HG02642 (cell line): ENCODE data around the gene SYT9.

Source experiments
- ATAC-seq: cut with Tn5 transposase; IDR thresholded peaks from one replicate; pipeline ENCODE4 v1.9.1; 2021; ENCODE audit warnings: mild to moderate bottlenecking; ENCODE audit not compliant: unreplicated experiment, poor library complexity

Gene SYT9

DNA sequence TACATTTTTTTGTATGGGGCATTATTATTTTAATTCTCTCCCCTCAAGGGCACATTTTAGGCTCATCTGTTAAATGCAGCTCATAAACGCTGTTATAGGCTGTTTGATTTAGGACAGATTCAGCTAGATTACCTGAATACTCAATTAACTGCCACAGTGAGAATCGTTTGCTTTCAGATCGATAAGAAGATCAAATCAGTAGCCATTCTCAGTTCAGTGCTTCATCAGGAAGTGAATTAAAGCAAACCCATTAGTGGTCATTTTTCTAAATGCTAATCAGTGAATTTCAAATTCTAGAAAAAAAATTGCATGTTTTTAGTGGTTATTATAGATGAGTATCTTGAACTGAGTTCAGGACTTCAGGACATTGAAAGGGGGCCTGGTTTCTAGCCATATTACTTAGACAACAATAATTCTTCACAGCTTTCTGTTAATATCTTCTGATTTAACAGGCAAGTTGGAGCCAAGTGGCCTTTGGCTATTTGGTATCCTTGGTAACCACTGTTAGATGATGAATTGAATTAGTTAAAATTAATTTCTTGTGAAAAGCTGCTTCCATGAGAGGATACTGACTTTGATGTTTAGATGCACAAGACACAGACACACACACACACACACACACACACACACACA lies 18.6 kb downstream of the SYT9 start:
- ATAC-seq, result no peak

DNA sequence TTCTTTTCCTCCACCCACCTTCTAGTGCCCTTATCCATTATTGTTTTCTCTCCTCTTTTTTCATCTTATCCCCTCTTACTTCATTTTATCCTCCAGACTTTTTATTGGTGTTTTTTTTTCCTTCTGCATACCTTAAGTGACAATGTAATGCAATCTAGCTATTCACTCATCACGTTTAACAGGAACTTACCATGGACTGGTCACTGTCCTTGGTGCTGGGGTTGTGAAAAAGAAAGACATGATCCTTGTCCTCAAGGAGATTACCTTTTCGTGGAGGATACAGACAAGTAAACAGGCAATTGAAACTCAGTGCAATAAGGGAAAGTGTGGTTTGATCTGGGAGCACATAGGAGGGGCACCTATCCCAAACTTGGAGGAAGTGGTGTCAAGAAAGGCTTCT lies 20.7 kb downstream of the SYT9 start:
- ATAC-seq, result no peak

DNA sequence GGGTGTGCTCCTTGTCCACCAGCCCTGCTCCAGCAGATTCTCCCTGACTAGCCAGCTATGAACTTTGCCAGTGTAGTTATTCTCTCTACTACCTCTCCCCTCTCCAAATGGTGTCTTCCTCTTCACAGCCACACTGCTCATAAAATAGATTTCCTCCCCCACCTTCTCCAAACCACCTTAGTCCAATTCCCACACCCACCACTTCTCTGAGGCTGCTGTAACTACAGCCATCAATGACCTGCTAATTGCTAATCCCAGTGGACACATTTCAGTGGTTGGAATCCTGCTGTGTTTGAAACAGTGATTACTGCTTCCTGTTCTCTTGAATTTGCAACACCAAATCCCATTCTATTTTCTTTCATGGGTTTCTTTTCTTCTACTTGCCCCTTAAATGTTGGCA lies 23.4 kb downstream of the SYT9 start:
- no peak for ATAC-seq

DNA sequence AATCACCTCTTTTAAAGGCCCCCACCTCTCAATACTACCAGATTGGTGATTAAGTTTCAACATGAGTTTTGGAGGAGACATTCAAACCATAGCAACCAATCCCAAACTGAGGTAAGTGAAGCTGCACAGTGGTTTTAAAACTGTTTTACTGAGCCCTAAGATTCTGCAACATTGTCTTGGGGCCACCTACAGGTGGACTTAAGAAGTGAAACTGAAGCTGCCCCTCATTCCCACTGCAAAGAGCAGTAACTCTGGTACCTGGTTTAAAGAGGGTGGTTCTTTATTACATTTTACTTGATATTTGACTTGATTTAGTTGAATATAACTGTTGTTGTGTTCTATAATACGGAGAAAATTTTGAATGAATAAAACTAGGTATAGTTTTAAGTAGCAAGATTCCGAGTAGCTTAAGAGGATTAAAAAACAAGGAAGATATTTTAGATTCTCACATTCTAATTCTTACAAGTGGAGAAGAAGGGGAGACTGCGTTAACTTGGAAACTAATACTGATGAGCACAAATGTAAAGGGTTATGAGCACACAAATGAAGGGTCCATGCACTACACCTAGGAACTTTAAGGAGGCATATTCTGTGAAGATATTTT lies 26.7 kb downstream of the SYT9 start:
- peak; percentile 68 for ATAC-seq

DNA sequence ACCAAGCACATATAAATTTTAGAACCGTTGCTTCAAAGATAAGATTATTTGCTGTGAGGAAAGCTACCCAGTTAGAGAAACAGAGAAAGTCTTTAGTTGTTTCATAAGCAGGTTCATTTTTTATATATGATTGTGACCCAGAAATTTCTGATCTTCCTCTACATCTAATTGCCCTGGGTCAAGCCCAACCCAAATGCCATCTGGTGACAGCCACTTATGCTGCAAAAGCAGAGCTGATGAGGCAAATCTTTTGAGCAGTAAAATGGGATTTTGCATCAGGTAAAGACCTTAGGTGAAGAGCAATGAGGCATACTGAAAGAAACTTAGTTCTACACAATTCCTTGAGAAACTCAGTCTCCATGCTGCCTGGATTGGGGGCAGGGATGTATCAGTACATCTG lies 28.0 kb downstream of the SYT9 start:
- ATAC-seq, result no peak

DNA sequence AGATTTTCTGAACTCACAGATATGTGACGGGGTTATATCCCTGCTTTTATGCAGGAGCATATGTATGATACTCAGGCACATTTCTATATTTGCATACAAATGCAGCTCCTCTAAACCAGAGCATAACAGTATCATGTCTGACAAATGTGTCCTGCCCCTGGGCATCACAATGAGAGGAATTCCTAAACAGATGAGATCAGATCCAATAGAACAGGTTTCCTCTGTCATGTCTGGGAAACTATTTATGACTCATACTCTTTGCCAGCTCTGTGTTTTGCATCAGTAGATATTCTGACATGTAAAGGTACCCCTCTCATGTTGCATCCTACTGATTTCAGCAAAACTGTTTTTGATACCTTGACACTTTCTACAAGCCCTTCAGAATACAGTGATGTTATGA lies 29.4 kb downstream of the SYT9 start:
- no peak for ATAC-seq

DNA sequence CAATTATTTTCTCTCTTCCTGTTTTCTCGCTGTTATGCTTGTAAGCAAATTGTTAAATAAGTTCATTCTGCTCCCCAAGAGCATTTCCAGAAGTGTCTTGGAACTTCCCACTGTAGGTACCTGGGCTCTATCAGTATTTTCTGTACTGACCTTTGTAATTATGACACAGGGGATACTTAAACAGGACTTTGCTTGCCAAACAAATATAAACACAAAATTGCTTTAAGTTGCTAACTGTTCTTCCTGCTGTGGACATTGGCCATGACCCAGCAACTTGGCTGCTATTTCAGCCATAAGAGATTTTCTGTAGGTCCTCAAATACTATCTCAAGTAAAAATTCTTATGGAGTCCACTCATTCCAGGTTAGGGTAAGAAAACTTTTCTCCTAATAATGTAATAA lies 30.1 kb downstream of the SYT9 start:
- no peak for ATAC-seq

DNA sequence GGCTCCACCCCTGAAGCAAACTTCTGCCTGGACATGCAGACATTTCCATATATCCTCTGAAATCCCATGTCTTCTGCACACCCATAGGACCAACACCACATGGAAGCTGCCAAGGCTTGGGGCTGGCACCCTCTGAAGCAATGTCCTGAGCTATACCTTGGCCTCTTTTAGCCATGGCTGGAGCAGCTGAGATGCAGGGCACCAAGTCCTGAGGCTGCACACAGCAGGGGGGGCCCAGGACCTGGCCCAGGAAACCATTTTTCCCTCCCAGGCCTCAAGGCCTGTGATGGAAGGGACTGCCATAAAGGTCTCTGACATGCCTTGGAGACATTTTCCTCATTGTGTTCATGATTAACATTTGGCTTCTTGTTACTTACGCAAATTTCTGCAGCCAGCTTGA lies 34.5 kb downstream of the SYT9 start:
- ATAC-seq, result no peak

DNA sequence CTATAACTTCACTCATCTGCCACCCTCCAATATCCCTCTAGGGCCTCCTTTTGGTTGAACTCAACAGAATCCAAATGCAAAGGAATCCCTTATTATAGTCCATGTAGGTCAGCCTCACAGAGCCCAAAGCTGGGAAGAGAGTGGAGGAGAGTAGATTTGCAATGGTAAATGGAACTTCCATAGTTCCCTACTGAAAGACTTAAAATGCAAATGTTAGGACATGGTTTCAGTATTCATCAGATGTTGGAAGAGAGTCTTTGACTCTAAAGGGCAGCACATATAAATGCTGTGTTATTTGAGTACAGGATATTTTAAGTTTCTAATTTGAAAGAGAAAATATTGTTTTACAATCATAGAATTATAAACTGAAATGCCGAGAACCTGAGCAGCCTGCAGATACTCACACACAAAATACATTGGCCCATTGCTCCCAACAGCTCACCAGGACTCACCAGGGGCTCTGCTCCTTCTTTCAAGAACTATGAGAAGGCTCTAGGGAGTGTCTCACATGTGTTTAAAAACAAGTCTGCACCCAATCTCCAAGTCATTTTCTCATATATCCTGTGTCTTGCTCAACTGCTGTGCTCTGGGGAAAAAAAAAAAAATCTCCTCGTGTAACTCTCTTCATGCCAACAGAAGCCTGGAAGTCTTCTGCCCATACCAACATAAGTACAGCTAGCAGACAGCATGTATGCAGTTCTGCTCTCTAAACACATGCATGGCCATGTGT lies 39.6 kb downstream of the SYT9 start:
- no peak for ATAC-seq

DNA sequence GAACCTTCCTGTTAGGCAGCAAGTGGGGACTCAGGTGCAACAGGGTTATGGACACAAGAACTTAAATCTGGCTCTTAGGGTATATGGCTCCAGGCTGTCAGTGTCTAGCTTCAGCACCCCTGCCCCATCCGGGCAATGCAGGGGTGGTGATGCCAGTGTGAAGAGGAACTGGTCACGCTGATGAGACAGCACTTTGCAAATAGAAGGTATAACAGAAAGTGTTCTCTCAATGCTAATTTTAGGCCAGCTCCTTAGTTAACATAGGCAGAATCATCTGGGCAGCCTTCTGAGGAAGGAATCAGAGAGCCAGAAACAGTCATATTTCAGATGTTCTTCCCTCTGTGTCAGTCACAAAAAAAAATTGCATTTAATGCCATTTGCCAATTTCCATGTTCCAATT lies 41.2 kb downstream of the SYT9 start:
- no peak for ATAC-seq

DNA sequence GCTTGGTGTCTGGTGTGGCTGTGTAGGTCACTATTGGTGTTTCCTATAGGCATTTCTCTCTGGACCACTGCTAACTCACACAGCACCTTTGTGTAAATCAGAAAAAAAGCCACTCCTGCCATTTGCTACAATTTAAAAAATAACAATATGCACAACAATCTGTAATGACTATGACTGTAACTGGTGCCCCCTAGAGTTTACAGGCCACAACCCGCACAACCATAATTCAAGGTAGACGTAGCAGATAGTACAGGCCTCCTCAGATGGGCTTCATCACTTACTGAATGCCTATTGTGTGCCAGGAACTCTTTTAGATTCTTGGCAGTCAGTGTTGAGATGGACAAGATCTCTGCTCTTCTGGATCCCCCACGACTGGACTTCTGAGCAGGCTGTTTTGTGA lies 47.7 kb downstream of the SYT9 start:
- no peak for ATAC-seq

DNA sequence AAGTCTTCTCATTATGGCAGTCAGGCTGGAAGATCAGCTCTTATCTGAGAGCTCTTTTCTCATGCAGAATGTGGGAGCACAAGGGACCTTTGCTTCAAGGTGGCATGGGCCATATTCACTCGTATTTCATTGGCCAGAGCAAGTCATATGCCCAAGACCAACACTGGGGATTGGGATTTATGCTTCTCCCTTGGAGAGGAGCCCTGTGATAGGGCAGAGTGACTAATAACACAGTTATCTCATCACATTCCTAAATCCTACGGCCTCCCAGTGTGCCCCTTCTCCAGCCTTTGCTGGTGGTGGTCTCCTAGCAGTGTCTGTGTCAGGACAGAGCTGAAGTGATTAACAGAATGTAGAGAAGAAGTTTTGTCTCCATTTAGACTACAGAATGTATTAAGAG lies 48.6 kb downstream of the SYT9 start:
- ATAC-seq, result no peak

DNA sequence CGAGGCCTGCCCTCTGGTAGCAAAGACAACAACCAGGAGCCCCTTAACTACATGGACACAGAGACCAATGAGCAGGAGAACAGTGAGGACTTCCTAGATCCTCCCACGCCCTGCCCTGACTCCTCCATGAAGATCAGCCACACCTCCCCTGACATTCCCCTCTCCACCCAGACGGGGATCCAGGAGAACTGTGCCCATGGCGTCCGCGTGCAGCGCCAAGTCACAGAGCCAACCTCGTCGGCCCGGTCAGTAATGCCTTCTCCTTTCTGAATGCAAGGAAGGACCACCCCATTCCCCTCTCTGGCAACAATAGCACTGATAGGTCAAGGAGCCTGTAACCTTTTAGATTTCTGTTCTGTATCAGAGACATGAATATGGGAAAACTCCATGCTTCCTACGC lies 51.4 kb downstream of the SYT9 start:
- ATAC-seq, result no peak

DNA sequence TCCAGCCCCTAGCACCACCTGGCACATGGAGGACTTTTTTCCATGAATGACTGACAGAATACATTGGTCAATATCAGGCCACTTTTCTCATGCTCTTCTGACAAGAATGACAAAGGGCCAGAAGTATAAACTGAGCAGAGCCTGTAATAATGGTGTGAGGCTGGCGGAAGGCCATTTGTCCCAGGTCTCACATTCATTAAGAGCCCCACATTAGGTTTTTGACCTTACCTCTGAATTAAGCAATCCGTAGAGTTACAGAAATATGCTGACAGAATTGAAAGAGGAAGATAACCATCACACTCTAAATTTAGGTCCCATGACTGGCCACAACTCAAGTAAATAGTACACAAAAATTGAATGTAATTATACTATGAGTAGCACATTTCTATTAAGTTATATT lies 55.2 kb downstream of the SYT9 start:
- no peak for ATAC-seq

DNA sequence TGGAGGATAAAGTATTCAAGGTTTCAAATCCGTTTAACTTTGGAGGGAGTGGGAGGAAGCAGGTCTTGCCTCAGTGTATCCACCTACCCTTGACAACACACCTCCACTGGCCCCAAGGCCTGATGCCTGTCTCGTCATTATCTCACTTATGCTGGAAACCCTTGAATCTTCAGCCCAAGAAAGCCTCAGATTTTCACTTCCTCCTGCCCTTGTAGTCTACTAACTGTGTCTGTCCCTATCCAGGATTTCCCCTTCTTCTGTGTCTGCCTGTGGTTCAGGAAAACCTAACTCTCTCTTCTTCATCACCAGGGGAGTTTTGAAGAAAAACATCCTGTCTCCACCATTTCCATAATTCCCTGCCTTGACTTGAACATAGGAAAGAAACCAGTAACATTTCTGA lies 56.1 kb downstream of the SYT9 start:
- ATAC-seq, result peak; percentile 67

DNA sequence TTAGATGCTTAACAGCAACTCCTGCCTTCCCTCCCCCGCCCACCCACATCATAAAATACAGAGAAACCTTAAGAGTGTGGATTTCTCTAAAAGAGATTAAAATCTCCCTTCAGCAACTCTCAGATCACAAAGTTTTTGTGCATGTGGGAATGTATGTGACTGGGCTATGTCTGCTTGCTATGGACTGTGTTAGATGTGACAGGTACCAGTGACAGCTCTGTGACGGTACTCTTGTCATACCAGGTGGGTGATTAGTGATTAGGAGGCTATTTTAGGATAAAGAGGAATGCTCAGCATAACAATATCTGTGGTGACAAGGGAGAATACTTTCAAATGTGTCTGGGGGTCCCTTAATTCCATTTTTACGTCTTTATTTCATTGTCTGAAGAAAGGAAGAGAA lies 60.2 kb downstream of the SYT9 start:
- ATAC-seq, result no peak

DNA sequence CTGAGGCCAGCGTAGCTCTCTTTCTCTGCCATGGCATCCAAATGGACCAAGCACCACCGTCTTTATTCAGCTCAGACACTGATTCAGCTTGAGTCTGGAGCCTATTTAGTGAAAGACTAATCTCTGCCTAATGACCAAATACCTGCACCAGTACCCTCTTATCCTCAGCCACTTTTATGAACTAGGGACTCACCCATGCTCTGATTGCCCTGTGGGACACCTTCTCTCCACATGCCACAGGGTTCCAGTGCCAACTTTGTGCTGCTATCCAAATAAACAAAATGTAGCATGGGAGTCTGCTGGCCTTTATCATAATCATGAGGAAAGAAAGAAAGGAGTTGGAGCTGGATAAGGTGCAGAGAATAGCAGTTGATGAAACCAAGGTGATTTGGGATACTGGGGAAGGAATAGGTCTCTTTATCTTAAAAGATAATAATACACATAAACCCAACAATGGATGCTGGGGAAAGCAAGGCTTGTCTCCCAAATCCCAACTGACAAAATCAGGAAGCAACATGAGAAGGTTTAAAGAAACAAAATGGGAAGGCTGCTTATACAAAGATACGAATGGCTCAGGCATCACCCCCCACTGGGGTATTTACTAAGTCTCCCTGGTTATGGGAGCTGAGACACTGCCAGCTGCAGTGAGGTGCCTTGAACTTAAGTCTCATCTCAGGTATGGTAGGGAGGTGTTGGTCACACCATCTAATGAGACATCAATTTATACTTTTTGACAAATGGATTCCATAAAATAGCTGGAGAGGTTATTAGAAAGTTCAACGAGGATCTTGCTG lies 63.3 kb downstream of the SYT9 start:
- ATAC-seq, result no peak

DNA sequence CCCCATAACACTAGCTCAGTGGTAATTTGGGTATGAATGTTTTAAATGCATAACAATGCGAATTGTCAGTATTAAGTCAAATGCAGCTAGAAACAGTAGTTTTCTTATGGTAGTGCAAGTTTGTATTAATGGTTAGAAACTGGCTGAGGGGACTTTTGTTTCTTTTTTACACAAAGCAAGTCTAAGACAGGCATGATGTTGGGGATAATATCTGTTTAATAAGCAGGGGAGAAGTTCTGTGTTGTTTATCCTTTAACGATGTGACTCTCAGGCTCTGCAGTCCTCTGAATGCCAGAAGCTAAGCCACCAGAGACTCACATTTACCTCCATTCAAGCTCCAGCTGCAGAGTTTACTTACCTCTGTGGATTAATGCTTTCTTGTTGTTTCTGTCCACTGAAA lies 67.8 kb downstream of the SYT9 start:
- no peak for ATAC-seq

DNA sequence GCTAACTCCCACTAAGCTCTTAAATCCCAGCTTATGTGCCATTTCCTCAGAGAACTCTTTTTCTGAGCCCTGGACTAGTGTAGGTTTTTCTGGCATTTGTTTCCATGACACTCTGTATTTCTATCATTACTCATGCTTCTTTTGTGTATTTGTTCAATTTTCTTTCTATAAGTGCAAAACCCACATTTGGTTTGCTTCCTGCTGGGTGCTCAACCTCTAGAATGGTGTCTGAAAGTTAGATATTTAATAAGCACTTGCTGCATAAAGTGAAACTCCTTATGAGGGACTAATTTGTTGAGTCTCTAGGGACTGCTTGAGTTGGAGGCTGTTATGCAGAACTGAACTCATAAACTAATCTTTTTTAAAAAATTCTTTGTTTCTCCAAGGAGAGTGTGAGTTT lies 68.6 kb downstream of the SYT9 start:
- ATAC-seq, result no peak

DNA sequence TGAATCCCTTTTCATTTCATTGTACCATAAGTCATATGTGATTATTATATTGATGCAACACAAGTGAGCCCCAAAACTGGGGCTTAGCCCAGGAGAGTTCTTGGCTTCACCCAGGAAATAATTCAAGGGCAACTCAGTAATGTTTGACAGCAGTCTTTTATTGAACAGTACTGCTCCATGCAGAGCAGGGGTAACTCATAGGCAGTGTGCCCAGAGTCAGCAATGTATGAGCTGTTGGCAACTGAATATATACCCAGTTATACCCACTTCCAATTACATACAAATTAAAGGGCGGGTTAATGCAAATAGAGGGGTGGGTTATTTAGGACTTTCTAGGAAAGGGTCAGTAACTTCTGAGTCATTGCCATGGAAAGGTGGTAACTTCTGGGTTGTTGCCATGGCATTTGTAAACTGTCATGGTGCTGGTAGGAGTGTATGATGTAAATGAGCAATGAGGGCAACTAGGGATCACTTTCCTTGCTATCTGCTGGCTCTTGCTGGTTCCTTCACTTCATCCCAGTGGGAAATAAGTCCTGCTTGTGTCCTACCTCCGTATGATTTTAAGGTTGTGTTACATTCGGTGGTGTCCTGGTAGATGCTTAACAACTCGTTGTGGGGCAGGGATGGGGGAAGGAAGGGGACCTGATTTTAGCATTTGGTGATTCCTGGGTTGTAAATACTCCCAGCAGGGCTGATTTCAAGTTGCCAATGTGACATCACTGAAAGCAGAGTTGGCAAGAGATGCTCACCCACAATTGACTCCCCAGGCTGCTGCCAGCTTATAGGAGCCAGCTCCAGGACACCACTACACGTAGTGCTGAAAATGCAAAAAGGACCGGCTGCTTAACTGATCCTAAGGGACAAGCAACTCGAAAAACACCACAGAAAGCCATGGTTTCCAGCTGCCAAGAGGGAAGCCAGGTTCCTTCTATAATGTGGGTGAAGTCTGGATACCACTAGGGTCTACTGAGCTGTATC lies 70.1 kb downstream of the SYT9 start:
- ATAC-seq, result no peak
